ENCODE measurements around the gene C5AR1.

GRCh38 chr19:47274891-47275761, 34.5 kb upstream of the C5AR1 start:
- TF ChIP-seq, protein P1, sequence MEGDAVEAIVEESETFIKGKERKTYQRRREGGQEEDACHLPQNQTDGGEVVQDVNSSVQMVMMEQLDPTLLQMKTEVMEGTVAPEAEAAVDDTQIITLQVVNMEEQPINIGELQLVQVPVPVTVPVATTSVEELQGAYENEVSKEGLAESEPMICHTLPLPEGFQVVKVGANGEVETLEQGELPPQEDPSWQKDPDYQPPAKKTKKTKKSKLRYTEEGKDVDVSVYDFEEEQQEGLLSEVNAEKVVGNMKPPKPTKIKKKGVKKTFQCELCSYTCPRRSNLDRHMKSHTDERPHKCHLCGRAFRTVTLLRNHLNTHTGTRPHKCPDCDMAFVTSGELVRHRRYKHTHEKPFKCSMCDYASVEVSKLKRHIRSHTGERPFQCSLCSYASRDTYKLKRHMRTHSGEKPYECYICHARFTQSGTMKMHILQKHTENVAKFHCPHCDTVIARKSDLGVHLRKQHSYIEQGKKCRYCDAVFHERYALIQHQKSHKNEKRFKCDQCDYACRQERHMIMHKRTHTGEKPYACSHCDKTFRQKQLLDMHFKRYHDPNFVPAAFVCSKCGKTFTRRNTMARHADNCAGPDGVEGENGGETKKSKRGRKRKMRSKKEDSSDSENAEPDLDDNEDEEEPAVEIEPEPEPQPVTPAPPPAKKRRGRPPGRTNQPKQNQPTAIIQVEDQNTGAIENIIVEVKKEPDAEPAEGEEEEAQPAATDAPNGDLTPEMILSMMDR (IDR thresholded peaks at IDR 0.05; ENCODE audit: low read length) = no peak
- TF ChIP-seq EZH2 (IDR thresholded peaks at IDR 0.05; ENCODE audit: borderline replicate concordance, low read length) = no peak
